H1 (cell line): ENCODE results near the gene CHAC1. TPM values are rescaled to one million over a fixed set of nuclear protein-coding genes. Genes with fewer than 3 reads are reported as not detected.

Experiments
- CTCF ChIA-PET: fragments of 300-600 bp; sonication (Branson Sonifier 250); formaldehyde crosslinking; loops from one replicate; lab custom pipeline; 2021; ENCODE audit not compliant: partially characterized antibody; lab: Charles Lee
- POLR2A ChIA-PET: fragments of 300-600 bp; sonication (Branson Sonifier 250); formaldehyde crosslinking; loops from one replicate; lab custom pipeline; 2021; ENCODE audit warnings: inconsistent platforms; ENCODE audit not compliant: partially characterized antibody; lab: Charles Lee
- DNase-seq, 2 experiments: peaks; one replicate each; pipeline versions ENCODE4 v3.0.0 to v3.0.0-alpha.2; 2010 to 2022; ENCODE audit warnings: low spot score in 2 of 2, low read depth in 1 of 2, mixed read lengths in 1 of 2
- FAIRE-seq: peaks from 2 replicates; lab custom pipeline; 2011; peaks lifted over from hg19 to GRCh38; lab: Jason Lieb, UNC
- H2AFZ ChIP-seq: 2 replicates; pipeline ENCODE4 v1.8.1; 2012; ENCODE audit warnings: low read length, inconsistent platforms
- H2AK5ac ChIP-seq: 2 replicates; pipeline ENCODE4 v1.6.1; 2013; ENCODE audit warnings: low read depth, low read length
- H2BK120ac ChIP-seq: replicated peaks from 2 replicates; pipeline ENCODE3; 2013; ENCODE audit warnings: low read depth, low read length, inconsistent platforms
- H2BK12ac ChIP-seq: 2 replicates; pipeline ENCODE4 v1.6.1; 2013; ENCODE audit warnings: low read depth, low read length
- H2BK15ac ChIP-seq: 2 replicates; pipeline ENCODE4 v1.6.1; 2013; ENCODE audit warnings: low read length
- H2BK20ac ChIP-seq: 2 replicates; pipeline ENCODE4 v1.6.1; 2013; ENCODE audit warnings: low read length
- H2BK5ac ChIP-seq: 2 replicates; pipeline ENCODE4 v1.6.1; 2013; ENCODE audit warnings: low read depth, low read length
- H3K14ac ChIP-seq: 2 replicates; pipeline ENCODE4 v1.6.1; 2013; ENCODE audit warnings: inconsistent platforms; ENCODE audit not compliant: insufficient read length
- H3K18ac ChIP-seq: 2 replicates; pipeline ENCODE4 v1.6.1; 2013; ENCODE audit warnings: low read length; ENCODE audit errors: extremely low read depth
- H3K23ac ChIP-seq: 2 replicates; pipeline ENCODE4 v1.6.1; 2013; ENCODE audit warnings: inconsistent platforms; ENCODE audit not compliant: insufficient read length
- H3K23me2 ChIP-seq: 2 replicates; pipeline ENCODE4 v1.6.1; 2013; ENCODE audit warnings: low read depth, low read length
- H3K27ac ChIP-seq: 2 replicates; pipeline ENCODE4 v1.6.1; 2011; ENCODE audit warnings: low read depth, low read length, inconsistent platforms
- H3K27me3 ChIP-seq, 4 experiments: replicated peaks in 1 of 4; 1 replicate in 1 of 4; 2 replicates in 3 of 4; pipeline versions ENCODE4 v1.6.1 to v1.8.1; 2011 to 2013; ENCODE audit warnings: low read length in 3 of 4, mild to moderate bottlenecking in 3 of 4, inconsistent platforms in 2 of 4, mixed read lengths in 2 of 4, moderate library complexity in 1 of 4; ENCODE audit not compliant: control insufficient read depth in 3 of 4, insufficient read depth in 3 of 4; ENCODE audit errors: extremely low read depth in 1 of 4
- H3K36me3 ChIP-seq, 4 experiments: 2 replicates each; pipeline versions ENCODE4 v1.6.1 to v1.8.1; 2011 to 2013; ENCODE audit warnings: mild to moderate bottlenecking in 4 of 4, low read length in 3 of 4, moderate library complexity in 2 of 4, control low read depth in 1 of 4, inconsistent platforms in 1 of 4; ENCODE audit not compliant: insufficient read depth in 4 of 4, control insufficient read depth in 2 of 4
- H3K4ac ChIP-seq: replicated peaks from 2 replicates; pipeline ENCODE3; 2013; ENCODE audit warnings: low read length, low read depth, mixed read lengths, inconsistent platforms; ENCODE audit not compliant: insufficient read length
- H3K4me1 ChIP-seq, 4 experiments: replicated peaks in 1 of 4; 1 replicate in 1 of 4; 2 replicates in 3 of 4; pipeline versions ENCODE4 v1.6.1 to v1.8.1; 2011 to 2013; ENCODE audit warnings: low read length in 3 of 4, inconsistent platforms in 2 of 4, mixed read lengths in 1 of 4; ENCODE audit not compliant: insufficient read depth in 4 of 4, control insufficient read depth in 3 of 4
- H3K4me2 ChIP-seq, 2 experiments: 2 replicates each; pipeline versions ENCODE4 v1.6.1 to v1.8.1; 2011 to 2013; ENCODE audit warnings: low read depth in 2 of 2, low read length in 2 of 2, control low read depth in 1 of 2, inconsistent platforms in 1 of 2, mild to moderate bottlenecking in 1 of 2; ENCODE audit not compliant: insufficient read depth in 1 of 2
- H3K4me3 ChIP-seq, 4 experiments: fragments of 200-600, 300-600 bp in 1 of 4; sonication (generic), shearing (Covaris generic), sonication (Bioruptor Twin) in 1 of 4; 2 replicates each; pipeline versions ENCODE4 v1.5.1 to v1.8.1; 2011 to 2016; ENCODE audit warnings: low read length in 4 of 4, low read depth in 3 of 4, control low read depth in 2 of 4, inconsistent platforms in 2 of 4, mild to moderate bottlenecking in 2 of 4, mixed read lengths in 1 of 4, moderate library complexity in 1 of 4; ENCODE audit not compliant: insufficient read depth in 2 of 4; ENCODE audit errors: extremely low read depth in 1 of 4
- H3K56ac ChIP-seq: replicated peaks from 2 replicates; pipeline ENCODE3; 2013; ENCODE audit warnings: low read depth, mild to moderate bottlenecking, mixed read lengths, low read length, inconsistent platforms; ENCODE audit not compliant: insufficient read length
- H3K79me1 ChIP-seq: 2 replicates; pipeline ENCODE4 v1.6.1; 2013; ENCODE audit warnings: low read depth, low read length, control low read depth
- H3K79me2 ChIP-seq, 2 experiments: 2 replicates each; pipeline versions ENCODE4 v1.6.1 to v1.8.1; 2012 to 2013; ENCODE audit warnings: low read length in 2 of 2, mild to moderate bottlenecking in 2 of 2, inconsistent platforms in 1 of 2; ENCODE audit not compliant: insufficient read depth in 2 of 2, control insufficient read depth in 1 of 2
- H3K9ac ChIP-seq, 4 experiments: replicated peaks in 1 of 4; 1 replicate in 1 of 4; 2 replicates in 3 of 4; pipeline versions ENCODE4 v1.6.1 to v1.8.1; 2011 to 2013; ENCODE audit warnings: low read depth in 3 of 4, low read length in 3 of 4, control low read depth in 2 of 4, mild to moderate bottlenecking in 2 of 4, moderate library complexity in 2 of 4, inconsistent platforms in 1 of 4; ENCODE audit errors: extremely low read depth in 1 of 4
- H3K9me3 ChIP-seq, 2 experiments: 2 replicates each; pipeline versions ENCODE4 v1.6.1 to v1.8.1; 2012 to 2013; ENCODE audit warnings: mild to moderate bottlenecking in 2 of 2, moderate library complexity in 2 of 2, control low read depth in 1 of 2, inconsistent platforms in 1 of 2, low read depth in 1 of 2, low read length in 1 of 2, mixed read lengths in 1 of 2; ENCODE audit not compliant: insufficient read depth in 2 of 2
- H4K20me1 ChIP-seq, 2 experiments: replicated peaks in 1 of 2; 2 replicates each; pipeline versions ENCODE3 to v1.8.1; 2011 to 2013; ENCODE audit warnings: inconsistent platforms in 2 of 2, low read length in 2 of 2, mild to moderate bottlenecking in 1 of 2; ENCODE audit not compliant: insufficient read depth in 2 of 2, control insufficient read depth in 1 of 2
- H4K5ac ChIP-seq: 2 replicates; pipeline ENCODE4 v1.6.1; 2013; ENCODE audit warnings: low read length, low read depth, mixed read lengths, inconsistent platforms; ENCODE audit not compliant: insufficient read length
- H4K8ac ChIP-seq: 2 replicates; pipeline ENCODE4 v1.8.0; 2013; ENCODE audit warnings: mild to moderate bottlenecking, moderate library complexity, low read length, inconsistent platforms; ENCODE audit not compliant: insufficient read depth; ENCODE audit errors: extremely low read depth
- H4K91ac ChIP-seq: replicated peaks from 2 replicates; pipeline ENCODE3; 2013; ENCODE audit warnings: low read length, mixed read lengths, inconsistent platforms; ENCODE audit not compliant: insufficient read length
- NANOG ChIP-seq: IDR thresholded peaks from 2 replicates; pipeline ENCODE4 v1.6.1; 2011; ENCODE audit warnings: low read length, low read depth, mild to moderate bottlenecking, inconsistent platforms; ENCODE audit not compliant: insufficient read depth, poor library complexity, severe bottlenecking
- POU5F1 ChIP-seq: IDR thresholded peaks from 2 replicates; pipeline ENCODE4 v1.6.1; 2011; ENCODE audit warnings: low read depth, mild to moderate bottlenecking, low read length, moderate library complexity
- SAP30 ChIP-seq: fragments of 300-600 bp; sonication (generic); IDR thresholded peaks from 2 replicates; pipeline ENCODE4 v1.7.1; 2012; ENCODE audit warnings: low read length, moderate library complexity, mild to moderate bottlenecking, inconsistent platforms; ENCODE audit not compliant: insufficient read depth, insufficient replicate concordance
- SIN3A ChIP-seq, 2 experiments: IDR thresholded peaks in 1 of 2; conservative IDR thresholded peaks in 1 of 2; 2 replicates each; pipeline ENCODE4 v1.6.1; 2011 to 2012; ENCODE audit warnings: low read length in 2 of 2, improper control_type of control experiment in 1 of 2, low read depth in 1 of 2, mild to moderate bottlenecking in 1 of 2
- SRF ChIP-seq: IDR thresholded peaks from 2 replicates; pipeline ENCODE4 v1.6.1; 2011; ENCODE audit warnings: mild to moderate bottlenecking, low read depth, low read length, moderate library complexity
- WGBS, 2 experiments: shearing (Covaris generic) in 1 of 2; methylation state at CpG; one replicate each; pipeline versions ENCODE4 v1.1.6 to v1.1.7; 2013 to 2015; ENCODE audit warnings: low lambda C conversion rate in 2 of 2, mixed read lengths in 2 of 2, inconsistent platforms in 1 of 2, low coverage in 1 of 2, missing lambda C conversion rate in 1 of 2; ENCODE audit not compliant: insufficient replicate concordance in 2 of 2, insufficient coverage in 1 of 2, insufficient read length in 1 of 2; ENCODE audit errors: extremely low coverage in 1 of 2, missing lambda C conversion rate in 1 of 2; 5-methylcytosine and 5-hydroxymethylcytosine counted together
- polyA plus RNA-seq, 7 experiments: library from polyadenylated mRNA; depleted of rRNA in 3 of 7; stranded (reverse) in 5 of 7; unstranded in 2 of 7; fragments of >200 nt in 5 of 7; fragments of 200-250 nt in 2 of 7; gene quantifications; 1 replicate in 5 of 7; 2 replicates in 1 of 7; 4 replicates in 1 of 7; pipeline versions ENCODE4 v1.2.1 to v1.2.3, GENCODE V29; 2011 to 2013; ENCODE audit warnings: missing spikeins in 2 of 7, mixed read lengths in 2 of 7
- total RNA-seq: library from RNA; stranded (reverse); fragmentation: NEBNext Ultra II Directional; extraction: Animal tissue kit (Norgen Biotek cat#: 25700); gene quantifications from 2 replicates; pipeline ENCODE4 v1.2.1, GENCODE V29; 2021
- TF ChIP-seq, protein P1 (sequence below): IDR thresholded peaks from 2 replicates; pipeline ENCODE4 v1.6.1; 2012; ENCODE audit warnings: inconsistent platforms
- TF ChIP-seq, protein P2 (sequence below), 3 experiments: IDR thresholded peaks; 1 replicate in 2 of 3; 2 replicates in 1 of 3; pipeline versions ENCODE4 v1.5.1 to v1.6.1; 2011; ENCODE audit warnings: low read length in 3 of 3, mild to moderate bottlenecking in 3 of 3, inconsistent platforms in 2 of 3, low read depth in 1 of 3, moderate library complexity in 1 of 3; ENCODE audit not compliant: insufficient read depth in 1 of 3; ENCODE audit errors: control extremely low read depth in 1 of 3

The CHAC1 gene
- total and polyA plus RNA-seq, 2 of the 8 experiments (the other 6 are each of a cell fraction or from before 2014, with no cell fraction given) = 34.3 to 159 TPM

DNA sequence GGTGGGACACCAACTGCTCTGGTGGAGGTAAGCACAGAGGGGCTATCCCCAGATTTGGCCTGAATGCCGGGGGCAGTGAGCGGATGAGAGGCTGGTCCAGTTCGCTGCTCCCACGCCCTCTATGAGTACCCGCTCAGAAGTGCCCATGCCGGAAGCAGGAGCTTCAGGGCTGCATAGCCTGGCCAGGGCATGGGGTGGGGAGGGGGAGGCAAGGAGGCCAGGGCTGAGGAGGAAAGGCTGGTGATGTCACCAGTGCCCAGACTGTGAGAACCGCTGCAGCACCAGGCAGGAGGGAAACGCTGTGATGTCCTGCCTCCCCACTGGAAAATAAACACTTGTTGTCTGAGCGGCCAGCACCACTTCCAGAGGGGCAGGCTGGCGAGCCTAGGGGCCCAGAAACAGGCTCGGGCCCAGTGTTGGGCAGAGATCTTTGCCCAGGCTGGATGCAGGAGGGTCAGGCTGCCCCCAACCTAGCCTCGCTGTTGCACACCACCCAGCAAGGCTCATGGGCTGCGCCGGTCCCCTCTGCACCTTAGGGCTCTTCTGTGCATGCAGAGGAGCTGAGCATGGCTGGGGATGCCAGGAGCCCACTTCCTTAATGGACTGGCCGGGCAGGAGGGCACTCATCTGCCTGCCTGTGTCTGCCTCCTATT is 35.0 kb upstream of the CHAC1 start:
- H3K79me2 ChIP-seq = no peaks in the 10 kb centered on the region
- POLR2A ChIA-PET = interaction anchor here (0.7 to 43.8 kb wide), 6 partner anchors 8 to 366 kb away, joined by 3 to 1505 read pairs (median 4); partner anchors contain the start of genes CHAC1 and DLL4
- H4K5ac ChIP-seq = no peak overlapping the region
- no peaks in the 10 kb centered on the region for H3K9me3 ChIP-seq
- no peak overlapping the region for H3K4ac ChIP-seq
- no peak overlapping the region for H3K27ac ChIP-seq
- peaks cover 0 to 17% (median 4%) of the 10 kb centered on the region in 4 experiments; a peak in 2 of 7 replicates for H3K4me1 ChIP-seq
- 0 out of 2 replicates have a peak overlapping the region, but pooled peaks have one; percentile 16 for H2BK5ac ChIP-seq
- no peak overlapping the region for H3K23ac ChIP-seq
- no peak overlapping the region for H2AFZ ChIP-seq
- no peak overlapping the region for H2BK120ac ChIP-seq
- no peak for FAIRE-seq
- DNase-seq = no peak
- H3K23me2 ChIP-seq = peaks cover 4% of the 10 kb centered on the region; the same call in 1 of the 2 replicates
- H2BK12ac ChIP-seq = peak overlapping the region; percentile 39; the same call in 1 of the 2 replicates
- no peaks in the 10 kb centered on the region for H3K79me1 ChIP-seq
- no peak overlapping the region for H3K9ac ChIP-seq
- no peak overlapping the region for H3K4me2 ChIP-seq
- H3K56ac ChIP-seq = no peak overlapping the region
- 83% methylated on average over 15 of the region's 15 CpGs; no CpG with 5 or more reads in 1 of the 2 experiments for WGBS, 2 experiments
- H4K20me1 ChIP-seq = peaks cover 0 to 3% of the 10 kb centered on the region in 2 experiments
- H3K36me3 ChIP-seq = no peaks in the 10 kb centered on the region
- H3K18ac ChIP-seq = no peak overlapping the region; the same call in 1 of the 2 replicates
- H2AK5ac ChIP-seq = no peak overlapping the region
- H2BK15ac ChIP-seq = 0 out of 2 replicates have a peak overlapping the region, but pooled peaks have one; percentile 46
- H3K14ac ChIP-seq = no peak overlapping the region
- H4K8ac ChIP-seq = peak overlapping the region; percentile 45; the same call in 1 of the 2 replicates
- peak overlapping the region; percentile 36 for H4K91ac ChIP-seq
- H3K27me3 ChIP-seq = peaks cover 3 to 41% (median 17%) of the 10 kb centered on the region in 4 experiments
- CTCF ChIA-PET = interaction anchor here (0.5 to 24.4 kb wide), 10 partner anchors 15 to 528 kb away, joined by 3 to 619 read pairs (median 4); partner anchors contain the start of genes CHAC1, DLL4 and VPS18
- no peak overlapping the region for H2BK20ac ChIP-seq
- no peak overlapping the region for H3K4me3 ChIP-seq
- TF ChIP-seq, protein P1, sequence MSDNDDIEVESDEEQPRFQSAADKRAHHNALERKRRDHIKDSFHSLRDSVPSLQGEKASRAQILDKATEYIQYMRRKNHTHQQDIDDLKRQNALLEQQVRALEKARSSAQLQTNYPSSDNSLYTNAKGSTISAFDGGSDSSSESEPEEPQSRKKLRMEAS = no peak
- TF ChIP-seq SIN3A (conservative IDR thresholded peaks at IDR 0.05 in 1 of 2, IDR thresholded peaks at IDR 0.05 in 1 of 2; ENCODE audit: low read depth in 1 of 2, low read length in 2 of 2) (no peak), POU5F1 (no peak), NANOG (no peak), SRF (no peak), SAP30 (no peak)
- TF ChIP-seq, protein P2, sequence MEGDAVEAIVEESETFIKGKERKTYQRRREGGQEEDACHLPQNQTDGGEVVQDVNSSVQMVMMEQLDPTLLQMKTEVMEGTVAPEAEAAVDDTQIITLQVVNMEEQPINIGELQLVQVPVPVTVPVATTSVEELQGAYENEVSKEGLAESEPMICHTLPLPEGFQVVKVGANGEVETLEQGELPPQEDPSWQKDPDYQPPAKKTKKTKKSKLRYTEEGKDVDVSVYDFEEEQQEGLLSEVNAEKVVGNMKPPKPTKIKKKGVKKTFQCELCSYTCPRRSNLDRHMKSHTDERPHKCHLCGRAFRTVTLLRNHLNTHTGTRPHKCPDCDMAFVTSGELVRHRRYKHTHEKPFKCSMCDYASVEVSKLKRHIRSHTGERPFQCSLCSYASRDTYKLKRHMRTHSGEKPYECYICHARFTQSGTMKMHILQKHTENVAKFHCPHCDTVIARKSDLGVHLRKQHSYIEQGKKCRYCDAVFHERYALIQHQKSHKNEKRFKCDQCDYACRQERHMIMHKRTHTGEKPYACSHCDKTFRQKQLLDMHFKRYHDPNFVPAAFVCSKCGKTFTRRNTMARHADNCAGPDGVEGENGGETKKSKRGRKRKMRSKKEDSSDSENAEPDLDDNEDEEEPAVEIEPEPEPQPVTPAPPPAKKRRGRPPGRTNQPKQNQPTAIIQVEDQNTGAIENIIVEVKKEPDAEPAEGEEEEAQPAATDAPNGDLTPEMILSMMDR (IDR thresholded peaks at IDR 0.05; ENCODE audit: control extremely low read depth in 1 of 3, insufficient read depth in 1 of 3, low read depth in 1 of 3, low read length in 3 of 3) = no peak
